ENCODE results near the gene RALY. TPM values are rescaled to one million over a fixed set of nuclear protein-coding genes. Genes with fewer than 3 reads are reported as not detected.

RALY gene
- total RNA-seq, 1 donor from 2014 or later, result 71.0 TPM

DNA sequence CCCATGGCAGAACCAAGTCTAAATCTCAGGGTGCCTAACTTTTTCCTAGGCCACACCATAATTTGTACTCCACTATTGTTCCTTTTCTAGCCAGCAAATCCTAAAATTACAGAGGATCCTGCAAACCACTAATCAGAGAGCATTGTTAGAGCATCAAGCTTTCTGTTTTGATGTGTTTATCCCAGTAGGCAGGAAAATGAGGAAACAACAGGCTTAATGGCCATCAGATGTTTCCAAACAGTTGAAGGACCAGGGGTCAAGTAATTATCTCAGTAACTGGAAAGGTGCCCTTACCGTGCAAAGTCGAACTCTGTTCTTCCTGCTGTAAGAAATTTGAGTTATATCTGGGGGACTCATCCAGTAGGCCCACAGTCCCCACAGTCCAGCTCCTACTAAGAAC is 58.7 kb downstream of the RALY start:
- peak; percentile 79 for DNase-seq

DNA sequence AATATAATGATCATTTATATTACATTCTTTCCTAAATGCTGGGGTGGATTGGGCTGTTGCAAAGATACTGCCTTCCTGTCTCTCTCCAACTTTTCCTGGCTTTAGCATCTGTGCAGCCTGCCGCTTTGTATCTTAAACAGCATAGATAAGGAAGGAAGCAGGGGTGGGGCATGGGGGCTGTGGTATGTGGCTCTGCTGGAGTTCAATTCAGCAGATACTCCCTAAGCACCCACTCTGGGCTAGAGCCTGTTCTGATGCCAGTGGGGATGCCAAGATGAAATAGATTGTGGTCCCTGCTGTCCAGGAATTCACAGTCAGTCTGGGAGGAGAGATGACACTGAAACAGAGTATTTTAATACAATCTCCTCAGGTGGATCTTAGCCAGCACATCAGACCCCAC is 61.6 kb downstream of the RALY start:
- peak; percentile 37 for DNase-seq

DNA sequence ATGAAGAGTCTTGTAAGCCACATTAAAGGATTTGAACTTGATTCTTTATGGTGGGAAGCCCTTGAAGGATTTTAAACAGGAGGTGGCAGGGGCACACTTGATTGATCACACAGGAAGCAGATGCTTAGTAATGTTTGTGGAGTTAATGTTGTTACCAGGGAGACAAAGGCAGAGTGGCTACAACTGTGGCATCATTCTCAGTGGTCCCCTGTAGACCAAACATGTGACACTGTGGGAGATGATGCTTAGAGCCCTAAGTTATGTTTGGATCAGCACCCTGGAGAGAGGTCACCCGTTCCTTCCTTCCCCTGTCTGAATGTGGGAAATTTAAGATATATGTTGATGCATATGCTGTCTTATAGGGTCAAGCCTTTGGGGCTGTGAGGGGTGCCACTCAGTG is 65.1 kb downstream of the RALY start:
- peak; percentile 55 for DNase-seq

DNA sequence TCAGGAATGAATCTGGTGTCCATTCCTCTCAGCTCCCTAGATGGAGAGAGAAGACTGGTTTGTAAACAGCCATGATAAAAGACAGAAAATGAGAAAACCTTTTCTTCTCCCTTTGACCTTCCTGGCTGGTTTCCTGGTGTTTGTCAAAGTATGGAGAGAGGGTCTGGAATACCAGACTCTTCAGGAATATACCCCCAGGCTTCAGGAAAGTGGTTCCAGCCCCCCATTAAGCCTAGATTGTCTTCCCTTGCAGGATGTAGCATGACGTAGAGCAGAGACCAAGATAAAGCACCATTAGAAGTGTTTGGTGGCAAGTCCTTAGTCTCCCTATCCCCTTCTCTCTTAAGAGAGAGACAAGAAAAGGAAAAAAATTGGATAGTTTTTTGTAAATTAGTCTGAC is 67.3 kb downstream of the RALY start:
- no peak for DNase-seq

DNA sequence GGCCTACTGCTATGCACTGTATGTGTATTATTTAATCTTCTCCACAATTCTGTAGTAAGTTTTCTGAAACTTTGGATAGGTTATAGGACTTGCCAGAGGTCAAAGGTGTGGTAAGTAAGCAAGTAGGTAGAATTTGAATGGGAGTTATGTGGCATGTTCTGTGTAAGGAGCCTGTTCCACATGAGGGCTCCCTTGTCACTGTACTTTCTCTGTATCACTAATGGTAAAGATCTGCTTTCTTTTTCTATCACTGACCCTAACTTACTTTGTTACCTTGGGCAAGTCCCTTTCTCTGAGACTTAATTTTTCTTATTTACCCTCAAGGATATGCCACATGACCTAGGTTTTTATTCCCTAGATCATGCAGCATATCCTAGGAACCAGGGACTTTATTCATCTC is 68.0 kb downstream of the RALY start:
- DNase-seq, result no peak

DNA sequence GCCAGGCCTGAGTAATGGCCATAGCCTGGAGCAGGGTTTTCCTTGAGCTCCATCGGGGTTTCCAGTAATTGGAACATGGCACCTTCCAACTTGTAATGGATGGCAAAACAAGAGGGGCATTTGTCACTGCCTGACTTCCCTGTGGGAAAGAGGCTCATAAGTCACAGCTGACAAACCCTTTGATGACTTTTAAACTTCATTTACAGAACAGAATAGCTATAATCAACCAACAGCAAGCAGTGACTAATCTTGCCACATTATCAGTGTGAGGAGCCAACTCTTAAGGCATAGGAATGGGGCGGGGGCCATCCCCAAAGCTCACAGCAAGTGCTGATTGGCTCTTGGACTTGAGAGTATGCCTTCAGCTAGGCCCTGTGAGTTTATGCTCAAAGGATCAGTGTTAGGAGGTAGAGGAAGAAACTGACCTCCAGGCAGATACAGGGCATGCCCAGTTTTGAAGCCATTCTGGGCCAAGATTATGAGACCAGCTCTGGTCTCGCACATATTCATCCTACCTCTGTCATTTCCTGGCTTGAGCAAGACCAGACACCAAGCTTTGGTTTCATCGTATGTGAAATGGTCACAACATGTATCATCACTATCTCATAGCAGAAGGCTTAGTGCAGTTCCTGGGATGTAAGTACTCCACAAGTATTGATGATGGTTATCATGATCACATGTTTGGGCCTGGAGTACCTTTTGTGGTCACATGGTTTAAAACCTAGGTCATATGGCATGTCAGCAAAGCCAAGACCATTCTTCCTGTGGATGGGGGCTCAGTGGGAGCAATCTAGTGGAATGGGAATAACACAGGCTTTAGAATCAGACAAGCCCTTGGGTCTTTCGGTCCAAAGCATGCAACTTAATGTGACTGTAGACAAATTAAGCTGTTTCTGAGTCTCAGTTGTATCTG is 69.1 kb downstream of the RALY start:
- no peak for DNase-seq

DNA sequence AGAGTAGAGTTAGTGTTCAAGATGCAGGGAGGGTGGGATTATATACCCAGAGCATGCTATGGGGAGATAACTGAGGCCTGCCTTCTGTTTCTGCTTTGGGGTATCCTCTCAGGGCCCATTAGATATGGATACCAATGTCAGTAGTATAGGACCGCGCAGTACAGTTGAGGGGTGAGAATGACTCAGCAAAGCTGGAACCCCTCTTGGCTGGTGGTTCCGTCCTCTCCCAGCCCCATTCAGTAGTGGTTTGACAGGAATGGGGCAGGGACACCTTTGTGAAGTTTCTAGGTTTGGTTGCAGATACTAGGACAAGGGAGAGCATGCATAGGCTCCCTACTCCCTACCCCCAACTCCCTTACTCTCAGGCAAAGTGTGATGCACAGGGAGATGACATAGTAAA is 70.6 kb downstream of the RALY start:
- no peak for DNase-seq

DNA sequence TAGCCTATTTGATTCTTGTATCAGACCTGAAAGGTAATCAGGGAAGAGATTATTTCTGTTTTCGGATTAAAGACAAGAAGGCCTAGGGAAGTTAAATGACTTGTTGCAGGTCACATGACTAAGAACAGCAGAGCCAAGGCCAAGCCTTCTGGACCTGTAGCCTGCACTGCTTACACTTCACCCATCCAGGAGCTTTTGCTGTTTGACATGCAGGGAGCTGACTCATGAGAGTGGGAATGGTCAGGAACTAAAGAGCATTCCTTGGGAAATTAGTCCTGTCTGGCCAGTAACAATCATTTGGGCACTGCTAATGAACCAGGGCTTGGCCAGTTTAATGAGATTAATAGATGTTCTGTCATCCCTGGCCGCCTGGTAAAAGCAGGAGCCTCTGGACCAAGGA is 71.5 kb downstream of the RALY start:
- peak; percentile 33 for DNase-seq

DNA sequence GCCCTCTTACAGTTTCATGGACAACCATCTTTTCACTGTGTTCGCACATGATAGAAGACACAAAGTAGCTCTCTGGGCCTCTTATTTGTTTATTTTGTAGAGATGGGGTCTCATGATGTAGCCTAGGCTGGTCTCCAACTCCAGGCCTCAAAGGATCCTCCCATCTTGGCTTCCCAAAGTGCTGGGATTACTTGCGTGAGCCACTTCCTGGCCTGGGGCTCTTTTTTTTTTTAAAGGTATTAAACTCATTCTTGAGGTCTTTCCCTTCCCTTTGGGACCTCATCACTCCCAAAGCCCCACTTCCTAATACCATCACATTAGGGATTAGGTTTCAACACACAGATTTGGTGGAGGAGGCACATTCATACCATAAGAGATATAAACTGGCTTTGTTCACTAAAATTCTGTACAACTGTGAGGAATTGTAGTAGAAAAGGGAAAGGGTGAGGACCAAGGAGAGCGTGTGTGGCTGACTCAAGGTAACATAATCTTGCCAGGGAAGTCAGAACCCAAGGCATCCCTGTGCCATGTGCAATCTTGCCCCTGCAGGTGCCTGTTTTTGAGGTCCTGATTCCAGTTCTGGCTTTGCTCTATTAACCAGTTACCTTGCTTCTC is 72.9 kb downstream of the RALY start:
- no peak for DNase-seq

DNA sequence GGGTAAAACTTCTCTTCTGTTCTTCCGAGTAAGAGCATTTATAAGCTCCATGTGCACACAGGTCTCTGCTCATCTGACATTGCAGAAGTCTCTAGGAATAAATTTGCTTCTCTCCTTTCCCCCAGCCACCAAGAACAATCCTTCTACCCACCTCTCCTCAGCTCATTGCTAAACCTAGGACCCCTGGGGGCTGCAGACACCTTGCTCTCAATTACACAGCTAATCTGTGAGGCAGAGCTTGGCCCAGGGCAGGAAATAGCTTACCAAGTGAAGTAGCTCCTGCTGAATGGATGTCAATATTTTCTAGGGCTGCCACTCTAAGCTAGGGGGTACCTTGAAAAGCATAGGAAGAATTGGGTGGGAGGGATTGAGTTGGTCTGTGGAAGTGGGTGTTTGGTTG is 74.3 kb downstream of the RALY start:
- no peak for DNase-seq

DNA sequence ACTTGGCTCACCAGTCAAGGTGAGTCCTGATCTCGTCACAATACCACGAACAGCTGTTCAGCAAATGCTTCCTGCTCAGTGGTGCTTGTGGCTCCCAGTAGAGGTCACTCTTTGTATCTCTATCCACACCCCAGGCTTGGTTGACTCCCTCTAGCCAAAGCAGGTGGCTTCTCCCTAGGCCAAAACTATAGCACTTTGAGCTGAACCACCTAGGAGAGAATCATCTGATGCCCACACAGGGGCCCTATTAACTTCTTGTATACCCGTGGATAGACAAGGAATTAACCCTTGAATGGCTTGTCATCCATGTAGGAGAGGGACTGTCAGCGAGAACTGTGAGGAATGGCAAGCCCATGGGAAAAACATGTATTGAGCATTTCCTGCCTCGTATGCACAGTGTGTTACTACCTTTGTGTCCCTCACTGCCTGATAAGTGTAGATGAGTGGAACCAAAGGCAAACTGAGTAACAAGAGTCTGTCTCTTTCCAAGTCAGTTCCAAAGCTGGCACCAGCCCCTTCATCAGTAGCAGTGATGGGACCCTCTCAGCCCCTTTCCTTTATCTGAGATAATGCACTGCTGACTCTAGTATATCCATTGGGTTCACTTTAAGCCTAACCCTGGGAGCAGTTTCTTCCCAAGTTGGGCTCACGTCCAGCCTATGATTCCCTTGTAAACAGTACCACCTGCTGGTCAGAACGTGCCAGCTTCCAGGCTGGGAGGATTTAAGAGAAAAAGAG is 75.8 kb downstream of the RALY start:
- peak; percentile 93 for DNase-seq

DNA sequence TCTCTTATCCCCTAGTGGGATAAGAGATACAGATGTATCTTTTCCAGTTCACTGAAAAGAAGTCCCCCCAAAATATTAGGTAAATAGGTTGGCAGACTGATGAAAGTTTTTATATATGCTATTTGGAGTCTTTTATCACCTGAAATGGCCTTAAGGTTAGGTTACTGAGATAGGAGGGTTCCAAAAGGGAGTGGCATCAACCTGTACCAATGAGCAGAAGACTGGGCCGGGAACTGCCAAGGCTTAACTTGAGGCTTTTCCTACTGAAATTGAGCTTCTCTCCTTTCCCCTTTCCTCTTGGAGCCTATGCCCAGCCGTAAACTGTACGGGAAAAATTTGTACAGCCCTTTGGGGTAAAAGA is 76.3 kb downstream of the RALY start:
- DNase-seq, result no peak

DNA sequence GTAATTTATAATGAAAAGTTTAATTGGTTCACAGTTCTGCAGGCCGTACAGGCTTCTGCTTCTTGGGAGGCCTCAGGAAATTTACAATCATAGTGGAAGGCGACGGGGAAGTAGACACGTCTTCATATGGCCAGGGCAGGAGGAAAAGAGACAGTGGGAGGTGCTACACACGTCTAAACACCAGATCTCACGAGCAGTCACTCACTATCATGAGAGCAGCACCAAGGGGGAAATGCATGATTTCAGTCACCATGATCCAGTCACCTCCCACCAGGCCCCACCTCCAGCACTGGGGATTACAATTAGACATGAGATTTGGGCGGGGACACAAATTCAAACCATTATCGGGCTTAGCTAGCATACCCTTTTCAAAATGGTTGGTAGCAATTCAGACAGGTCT is 77.1 kb downstream of the RALY start:
- DNase-seq, result no peak

DNA sequence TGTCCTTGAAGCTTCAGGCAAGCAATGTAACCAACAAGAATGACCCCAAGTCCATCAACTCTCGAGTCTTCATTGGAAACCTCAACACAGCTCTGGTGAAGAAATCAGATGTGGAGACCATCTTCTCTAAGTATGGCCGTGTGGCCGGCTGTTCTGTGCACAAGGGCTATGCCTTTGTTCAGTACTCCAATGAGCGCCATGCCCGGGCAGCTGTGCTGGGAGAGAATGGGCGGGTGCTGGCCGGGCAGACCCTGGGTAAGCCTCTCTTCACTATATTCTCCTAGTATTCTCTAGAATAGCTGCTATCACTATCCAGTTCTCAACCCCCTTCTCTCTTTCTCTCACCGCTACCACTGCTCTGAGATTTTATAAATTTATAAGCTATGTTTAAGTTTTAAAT is 78.4 kb downstream of the RALY start:
- DNase-seq, result no peak

DNA sequence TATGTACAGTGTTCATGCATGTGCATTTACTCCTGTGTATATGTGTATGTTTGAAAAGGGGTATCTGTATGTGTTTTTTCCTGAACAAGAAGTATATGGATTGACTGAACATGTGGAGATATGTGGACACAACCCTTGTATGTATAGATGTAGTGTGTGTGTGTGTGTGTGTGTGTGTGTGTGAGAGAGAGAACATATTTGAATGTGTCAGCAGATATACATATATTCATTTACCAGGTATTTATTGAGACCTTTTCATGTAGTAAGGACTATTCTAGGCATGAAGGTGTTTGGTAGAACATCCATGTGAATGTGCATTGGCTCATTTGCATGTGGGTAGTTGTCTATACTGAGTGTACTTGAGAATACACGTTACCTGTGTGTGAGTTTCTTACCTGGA is 79.1 kb downstream of the RALY start:
- DNase-seq, result no peak

DNA sequence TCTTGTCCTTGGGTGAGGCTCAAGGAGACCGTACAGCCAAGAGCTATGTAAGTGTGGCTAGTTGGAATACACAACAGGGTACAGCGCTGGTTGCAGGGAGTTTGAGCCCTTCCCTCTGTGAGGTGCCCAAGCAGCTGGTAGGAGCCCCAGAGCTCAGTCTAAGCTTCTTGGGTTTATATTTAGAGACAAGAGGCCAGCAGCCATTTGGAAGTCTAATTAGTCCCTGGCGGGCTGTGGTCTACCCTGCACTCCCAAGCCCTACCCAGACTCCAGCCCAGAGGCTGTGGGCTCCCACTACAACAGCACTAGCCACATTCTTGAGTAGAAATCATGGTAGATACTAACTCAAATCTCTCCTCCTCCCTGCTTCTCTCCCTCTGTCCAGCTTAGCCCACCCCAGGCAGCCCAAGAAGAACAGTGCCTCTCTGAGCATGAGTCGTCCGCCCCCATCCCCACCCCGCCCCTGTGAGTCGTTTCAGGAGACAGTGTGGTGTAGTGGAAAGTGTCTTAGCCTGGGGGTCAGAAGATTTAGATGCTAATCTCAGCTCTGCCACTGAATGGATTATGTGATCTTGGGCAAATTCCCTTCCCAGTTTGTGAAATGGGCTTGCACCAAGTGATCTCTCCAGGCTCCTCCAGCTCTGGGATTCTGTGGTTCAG is 80.5 kb downstream of the RALY start:
- no peak for DNase-seq

DNA sequence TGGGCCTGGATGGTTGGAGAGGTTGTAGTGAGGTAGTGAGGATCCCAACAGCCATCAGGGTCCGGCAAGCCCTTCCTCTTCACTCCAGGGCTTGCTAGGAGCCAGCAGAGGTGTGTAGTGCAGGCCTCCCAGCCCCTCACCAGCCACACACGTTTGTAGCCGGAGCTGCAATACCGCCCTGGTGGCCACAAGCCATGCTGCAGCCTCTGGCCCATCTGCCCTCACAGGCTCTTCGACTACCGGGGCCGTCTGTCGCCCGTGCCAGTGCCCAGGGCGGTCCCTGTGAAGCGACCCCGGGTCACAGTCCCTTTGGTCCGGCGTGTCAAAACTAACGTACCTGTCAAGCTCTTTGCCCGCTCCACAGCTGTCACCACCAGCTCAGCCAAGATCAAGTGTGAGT is 81.9 kb downstream of the RALY start:
- no peak for DNase-seq

DNA sequence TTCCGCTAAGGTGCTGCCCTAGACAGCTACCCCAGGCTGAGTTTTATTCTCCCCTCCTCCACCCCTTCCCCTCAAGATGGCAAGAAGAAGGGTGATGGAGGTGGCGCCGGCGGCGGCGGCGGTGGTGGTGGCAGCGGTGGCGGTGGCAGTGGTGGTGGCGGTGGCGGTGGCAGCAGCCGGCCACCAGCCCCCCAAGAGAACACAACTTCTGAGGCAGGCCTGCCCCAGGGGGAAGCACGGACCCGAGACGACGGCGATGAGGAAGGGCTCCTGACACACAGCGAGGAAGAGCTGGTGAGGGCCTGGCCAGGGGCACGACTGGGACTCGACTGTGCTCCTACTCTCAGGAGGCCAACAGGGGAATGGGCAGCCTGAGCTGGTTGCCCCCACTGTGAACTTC is 83.2 kb downstream of the RALY start:
- DNase-seq, result no peak

DNA sequence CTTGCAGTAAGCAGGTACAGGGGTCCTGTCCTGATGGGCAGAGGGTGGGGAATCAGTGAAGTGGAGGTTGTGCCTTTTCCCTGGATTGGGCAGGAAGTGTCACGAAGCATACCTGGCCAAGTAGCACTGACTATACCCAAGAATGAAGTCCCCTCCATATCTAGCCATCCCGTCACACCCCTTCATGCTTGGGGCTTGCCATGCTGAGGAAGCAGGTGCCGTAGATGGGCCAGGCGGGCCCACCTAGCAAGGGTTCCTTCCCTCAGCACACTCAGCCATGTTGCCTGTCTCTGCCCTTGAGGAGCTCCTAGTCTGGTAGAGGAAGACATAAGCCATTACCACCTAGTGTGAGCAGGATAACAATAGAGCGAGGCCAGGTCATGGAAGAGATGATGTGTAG is 84.8 kb downstream of the RALY start:
- DNase-seq, result no peak

DNA sequence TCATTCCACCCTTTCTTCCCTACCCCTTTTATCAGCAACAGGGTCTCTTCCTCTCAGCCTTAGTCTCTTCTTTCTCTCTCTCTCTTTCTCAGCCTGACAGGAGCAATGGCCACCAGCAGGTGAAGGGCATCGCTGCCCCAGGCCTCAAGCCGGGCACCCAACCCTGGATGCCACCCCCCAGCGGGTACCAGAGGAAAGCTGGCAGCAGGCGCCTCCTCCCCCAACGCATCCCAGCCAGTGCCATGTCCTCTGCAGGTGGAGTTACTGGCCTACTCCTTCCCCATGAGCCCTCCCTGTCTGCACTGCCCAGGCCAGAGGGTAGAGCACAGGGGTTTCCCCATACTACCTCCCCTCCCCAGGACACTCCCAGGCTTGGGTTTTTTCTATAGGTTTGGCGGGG is 86.1 kb downstream of the RALY start:
- no peak for DNase-seq

DNA sequence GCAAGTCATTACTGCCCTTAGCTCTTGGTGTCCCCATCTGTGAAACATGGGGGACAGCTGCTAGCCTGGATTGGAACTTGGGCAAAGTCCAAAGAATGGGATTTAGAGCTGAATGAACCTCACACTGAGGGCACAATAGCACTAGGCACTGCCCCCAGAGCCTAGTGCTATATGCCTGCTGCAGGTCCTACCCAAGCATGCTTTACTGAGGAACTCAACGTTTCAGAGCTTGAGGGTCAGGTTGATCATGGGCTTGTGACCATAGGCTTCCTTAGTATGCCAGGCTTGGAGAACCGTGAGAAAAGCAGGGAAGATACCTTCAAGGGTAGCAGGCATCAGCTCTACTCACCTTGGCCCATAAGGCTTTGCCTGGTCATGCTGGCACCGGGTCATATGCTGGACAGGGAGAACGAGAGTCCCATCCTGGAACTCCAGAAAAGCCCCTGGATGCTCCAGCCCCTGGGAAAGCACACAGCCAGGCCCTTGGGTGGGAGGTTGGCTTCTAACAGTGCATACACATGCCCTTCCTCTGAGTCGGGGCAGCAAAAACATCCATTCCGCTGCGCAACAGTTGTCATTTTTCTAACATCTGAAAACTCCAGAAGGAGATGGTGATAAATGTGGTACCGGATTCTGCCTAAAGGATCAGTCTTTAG is 88.6 kb downstream of the RALY start:
- DNase-seq, result no peak

DNA sequence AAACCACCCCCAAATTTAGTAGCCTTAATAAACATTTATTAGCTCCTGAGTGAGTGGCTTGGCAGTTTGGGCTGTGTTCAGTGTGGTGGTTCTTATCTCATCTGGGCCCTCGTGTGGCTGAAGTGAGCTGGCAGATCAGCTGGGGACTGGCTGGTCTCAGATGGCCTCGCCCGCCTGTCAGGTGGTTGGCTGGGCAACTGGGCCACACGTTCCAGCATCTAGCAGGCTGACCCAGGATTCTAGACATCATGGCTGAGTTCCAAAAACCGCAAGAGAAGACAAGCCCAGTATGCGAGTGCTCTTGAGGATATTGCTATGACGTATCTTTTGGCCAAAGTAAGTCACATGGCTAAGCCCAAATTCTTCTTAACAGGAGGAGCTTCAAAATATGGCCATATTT is 89.4 kb downstream of the RALY start:
- peak; percentile 43 for DNase-seq

DNA sequence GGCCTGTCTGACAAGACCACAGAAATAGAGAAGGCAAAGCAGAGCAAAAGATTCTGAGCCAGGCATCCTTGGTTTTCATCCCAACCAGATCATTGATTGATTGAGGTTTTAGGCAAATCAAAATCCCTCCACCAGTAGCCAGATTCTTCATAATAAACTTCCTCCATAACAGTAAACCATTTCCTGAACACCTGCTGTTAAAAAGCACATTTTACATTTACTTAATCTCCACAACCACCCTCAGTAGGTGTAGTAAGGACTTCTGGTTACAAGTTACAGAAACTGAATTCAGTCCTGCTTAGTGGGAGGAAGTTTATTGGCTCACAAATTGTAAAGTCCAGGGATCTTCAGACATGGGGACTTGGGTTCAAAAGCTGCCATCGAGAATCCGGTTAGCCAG is 90.1 kb downstream of the RALY start:
- DNase-seq, result no peak

All from dermis blood vessel endothelial cell (primary cell).